ENCODE data around the gene RASL11B. TPM values are rescaled to one million over a fixed set of nuclear protein-coding genes. Genes with fewer than 3 reads are reported as not detected.

RASL11B gene
- total RNA-seq, 1 donor from 2014 or later: 2.2 TPM

GRCh38 chr4:52837716-52838558 is 24.2 kb upstream of the RASL11B start:
- H3K27ac Mint-ChIP-seq: no peak overlapping the region
- H3K4me1 Mint-ChIP-seq: no peaks in the 10 kb centered on the region
- no peaks in the 10 kb centered on the region for H3K36me3 Mint-ChIP-seq (ENCODE audit: low read depth)
- H3K27me3 Mint-ChIP-seq: peaks cover 3% of the 10 kb centered on the region
- no peak overlapping the region for H3K4me3 Mint-ChIP-seq
- intact Hi-C loops (cut with micrococcal nuclease): no loop called here
- DNase-seq: no peak
- no peaks in the 10 kb centered on the region for H3K9me3 Mint-ChIP-seq

- no peak overlapping the region for H3K4me3 Mint-ChIP-seq
- H3K27ac Mint-ChIP-seq: no peak overlapping the region
- no peaks in the 10 kb centered on the region for H3K36me3 Mint-ChIP-seq (ENCODE audit: low read depth)
- intact Hi-C loops (cut with micrococcal nuclease): no loop called here
- no peaks in the 10 kb centered on the region for H3K9me3 Mint-ChIP-seq
- peaks cover 3% of the 10 kb centered on the region for H3K27me3 Mint-ChIP-seq
- no peaks in the 10 kb centered on the region for H3K4me1 Mint-ChIP-seq
- no peak for DNase-seq
Measured at GRCh38 chr4:52838729-52839586, 23.2 kb upstream of the RASL11B start.

- Mint-ChIP-seq H3K4me3 (no peak overlapping the region), H3K27ac (no peak overlapping the region), H3K36me3 (ENCODE audit: low read depth) (no peaks in the 10 kb centered on the region), H3K27me3 (peaks cover 3% of the 10 kb centered on the region), H3K4me1 (no peaks in the 10 kb centered on the region), H3K9me3 (no peaks in the 10 kb centered on the region)
- intact Hi-C loops (cut with micrococcal nuclease): no loop called here
- no peak for DNase-seq
Measured at GRCh38 chr4:52840531-52841370, 21.4 kb upstream of the RASL11B start.

DNA sequence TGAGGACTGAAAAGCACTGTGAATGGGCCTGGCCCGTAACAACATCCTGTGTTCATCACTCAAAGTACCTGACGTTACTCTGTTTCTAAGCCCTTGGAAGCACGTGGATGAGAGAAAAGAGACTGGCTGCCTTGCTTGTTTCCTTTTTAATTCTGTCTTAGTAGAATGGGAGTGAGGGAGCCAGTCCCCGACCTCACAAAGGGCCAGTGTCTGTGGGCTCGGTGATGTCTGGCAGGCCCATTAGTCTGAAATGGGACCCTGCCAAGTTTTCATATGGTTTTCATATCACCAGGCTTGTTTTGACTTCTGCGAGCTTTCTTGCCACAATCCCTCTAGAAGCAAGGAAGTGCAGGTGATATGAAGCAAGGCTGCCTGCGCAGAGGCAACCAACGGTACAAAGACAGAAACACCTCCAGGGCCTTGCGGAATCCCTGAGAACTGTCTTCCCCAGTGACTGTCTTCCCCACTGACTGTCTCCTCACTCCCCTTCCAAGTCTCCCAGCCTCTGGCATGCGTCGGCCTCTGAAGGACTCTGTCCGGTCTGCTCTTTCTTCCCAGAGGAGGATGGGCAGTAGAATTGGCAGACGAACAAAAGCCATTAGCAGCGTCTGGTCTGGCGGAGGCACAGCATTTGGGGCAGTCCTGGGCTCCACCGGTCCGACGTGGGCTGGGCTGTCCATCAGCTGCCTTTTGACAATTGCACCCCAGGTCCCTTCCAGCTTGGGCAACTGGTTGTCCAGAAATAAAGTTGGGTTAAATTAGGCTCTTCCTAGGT is 20.2 kb upstream of the RASL11B start:
- DNase-seq: no peak
- Mint-ChIP-seq H3K4me3 (no peak overlapping the region), H3K9me3 (no peaks in the 10 kb centered on the region), H3K36me3 (ENCODE audit: low read depth) (no peaks in the 10 kb centered on the region), H3K27ac (no peak overlapping the region), H3K27me3 (peaks cover 3% of the 10 kb centered on the region), H3K4me1 (no peaks in the 10 kb centered on the region)
- intact Hi-C loops (cut with micrococcal nuclease): no loop called here

DNA sequence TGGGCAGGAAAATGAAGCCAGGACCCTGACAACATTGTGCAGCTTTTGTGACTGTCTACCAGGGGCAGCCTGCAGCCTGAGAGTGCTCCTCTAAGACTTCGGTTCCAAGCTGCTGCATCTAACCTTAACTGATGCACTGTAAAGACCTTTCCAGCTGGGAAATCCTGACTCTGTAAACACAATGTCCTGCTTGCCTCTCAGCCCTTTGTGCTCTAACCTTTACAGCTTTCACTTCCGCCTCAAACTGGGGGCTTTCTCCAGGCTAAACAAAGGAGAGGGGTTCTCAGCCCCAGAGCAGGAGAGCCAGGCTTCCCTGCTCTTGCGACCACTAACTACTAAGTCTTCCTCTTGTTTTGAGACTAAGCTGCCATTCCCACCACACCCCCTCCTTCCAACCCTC is 19.3 kb upstream of the RASL11B start:
- no peaks in the 10 kb centered on the region for H3K9me3 Mint-ChIP-seq
- H3K27me3 Mint-ChIP-seq: no peaks in the 10 kb centered on the region
- no peak overlapping the region for H3K27ac Mint-ChIP-seq
- H3K36me3 Mint-ChIP-seq (ENCODE audit: low read depth): no peaks in the 10 kb centered on the region
- no peaks in the 10 kb centered on the region for H3K4me1 Mint-ChIP-seq
- no peak overlapping the region for H3K4me3 Mint-ChIP-seq
- intact Hi-C loops (cut with micrococcal nuclease): no loop called here
- no peak for DNase-seq

DNA sequence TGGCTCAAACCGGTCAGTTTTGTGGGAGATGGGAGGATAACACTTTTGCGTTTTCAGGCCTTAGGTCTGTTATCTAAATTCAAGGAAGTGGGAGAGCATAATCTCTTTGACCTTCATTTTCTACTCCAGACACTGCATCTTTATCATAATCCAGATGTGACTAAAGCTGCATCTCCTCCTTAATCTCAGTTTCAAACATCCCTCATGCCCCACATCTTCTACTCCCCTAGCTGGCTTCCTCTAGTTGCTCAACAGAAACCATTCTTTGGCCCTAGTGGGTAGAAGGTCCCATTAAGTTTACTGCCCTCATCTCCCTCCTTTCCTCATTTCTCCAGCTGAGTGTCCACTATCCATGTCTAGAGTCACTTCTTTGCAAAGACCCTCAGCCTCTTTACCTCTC is 18.8 kb upstream of the RASL11B start:
- no peaks in the 10 kb centered on the region for H3K27me3 Mint-ChIP-seq
- DNase-seq: no peak
- intact Hi-C loops (cut with micrococcal nuclease): no loop called here
- H3K9me3 Mint-ChIP-seq: no peaks in the 10 kb centered on the region
- no peaks in the 10 kb centered on the region for H3K4me1 Mint-ChIP-seq
- H3K36me3 Mint-ChIP-seq (ENCODE audit: low read depth): no peaks in the 10 kb centered on the region
- no peak overlapping the region for H3K4me3 Mint-ChIP-seq
- no peak overlapping the region for H3K27ac Mint-ChIP-seq

DNA sequence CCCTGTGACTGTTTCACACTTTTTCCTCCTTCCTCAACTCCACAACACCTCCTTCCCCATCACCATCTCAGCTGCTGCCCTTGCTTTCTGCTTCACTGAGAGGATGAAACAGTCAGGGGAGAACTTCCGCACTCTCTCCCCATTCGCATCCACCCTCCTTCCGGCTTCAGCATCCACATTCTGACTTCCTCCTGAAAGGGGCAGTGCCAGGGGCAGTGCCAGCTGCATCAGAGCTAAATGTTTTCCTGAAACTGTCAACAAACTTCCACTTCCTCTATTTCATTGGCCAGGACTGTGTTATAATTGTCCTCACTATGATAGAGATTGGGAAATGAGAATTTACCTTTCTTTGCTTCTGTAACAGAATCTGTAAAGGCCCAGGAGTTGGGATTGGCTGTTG is 18.2 kb upstream of the RASL11B start:
- Mint-ChIP-seq H3K4me3 (no peak overlapping the region), H3K36me3 (ENCODE audit: low read depth) (no peaks in the 10 kb centered on the region), H3K9me3 (no peaks in the 10 kb centered on the region), H3K4me1 (no peaks in the 10 kb centered on the region), H3K27ac (no peak overlapping the region), H3K27me3 (no peaks in the 10 kb centered on the region)
- DNase-seq: no peak
- intact Hi-C loops (cut with micrococcal nuclease): no loop called here

DNA sequence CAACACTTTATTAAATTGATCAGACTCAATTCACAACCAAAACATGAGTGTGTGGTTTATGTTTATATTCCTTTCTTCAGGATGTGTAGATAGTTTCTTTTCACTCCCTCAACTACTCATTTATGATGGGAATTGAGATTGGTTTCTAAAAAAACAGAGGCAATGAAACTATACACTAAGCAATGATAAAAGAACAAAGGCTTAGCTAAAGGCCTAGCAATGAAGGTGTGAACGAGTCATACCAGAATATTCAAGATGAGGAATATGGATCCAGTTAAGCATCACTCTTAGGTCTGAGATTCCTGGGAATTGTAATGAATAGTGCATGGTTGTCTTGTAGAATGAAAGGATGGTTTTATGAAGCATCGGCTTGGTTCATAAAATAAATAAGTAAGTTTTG is 17.5 kb upstream of the RASL11B start:
- Mint-ChIP-seq H3K4me1 (no peaks in the 10 kb centered on the region), H3K4me3 (no peak overlapping the region), H3K27ac (no peak overlapping the region), H3K27me3 (no peaks in the 10 kb centered on the region), H3K9me3 (no peaks in the 10 kb centered on the region), H3K36me3 (ENCODE audit: low read depth) (no peaks in the 10 kb centered on the region)
- intact Hi-C loops (cut with micrococcal nuclease): no loop called here
- no peak for DNase-seq

- no peak overlapping the region for H3K27ac Mint-ChIP-seq
- no peaks in the 10 kb centered on the region for H3K4me1 Mint-ChIP-seq
- intact Hi-C loops (cut with micrococcal nuclease): no loop called here
- no peaks in the 10 kb centered on the region for H3K27me3 Mint-ChIP-seq
- H3K36me3 Mint-ChIP-seq (ENCODE audit: low read depth): no peaks in the 10 kb centered on the region
- H3K4me3 Mint-ChIP-seq: no peak overlapping the region
- no peak for DNase-seq
- H3K9me3 Mint-ChIP-seq: no peaks in the 10 kb centered on the region
Measured at GRCh38 chr4:52846502-52846901, 15.6 kb upstream of the RASL11B start.

- no peaks in the 10 kb centered on the region for H3K9me3 Mint-ChIP-seq
- DNase-seq: no peak
- no peaks in the 10 kb centered on the region for H3K4me1 Mint-ChIP-seq
- H3K27ac Mint-ChIP-seq: no peak overlapping the region
- intact Hi-C loops (cut with micrococcal nuclease): no loop called here
- H3K27me3 Mint-ChIP-seq: no peaks in the 10 kb centered on the region
- H3K36me3 Mint-ChIP-seq (ENCODE audit: low read depth): no peaks in the 10 kb centered on the region
- no peak overlapping the region for H3K4me3 Mint-ChIP-seq
Measured at GRCh38 chr4:52848254-52848653, 13.9 kb upstream of the RASL11B start.

- H3K4me1 Mint-ChIP-seq: peaks cover 4% of the 10 kb centered on the region
- DNase-seq: no peak
- no peak overlapping the region for H3K27ac Mint-ChIP-seq
- no peaks in the 10 kb centered on the region for H3K36me3 Mint-ChIP-seq (ENCODE audit: low read depth)
- no peaks in the 10 kb centered on the region for H3K9me3 Mint-ChIP-seq
- intact Hi-C loops (cut with micrococcal nuclease): no loop called here
- H3K4me3 Mint-ChIP-seq: no peak overlapping the region
- H3K27me3 Mint-ChIP-seq: no peaks in the 10 kb centered on the region
Measured at GRCh38 chr4:52850406-52851124, 11.6 kb upstream of the RASL11B start.

- intact Hi-C loops (cut with micrococcal nuclease): no loop called here
- no peaks in the 10 kb centered on the region for H3K27me3 Mint-ChIP-seq
- no peaks in the 10 kb centered on the region for H3K9me3 Mint-ChIP-seq
- H3K4me3 Mint-ChIP-seq: no peak overlapping the region
- DNase-seq: no peak
- peaks cover 8% of the 10 kb centered on the region for H3K4me1 Mint-ChIP-seq
- no peak overlapping the region for H3K27ac Mint-ChIP-seq
- H3K36me3 Mint-ChIP-seq (ENCODE audit: low read depth): no peaks in the 10 kb centered on the region
Measured at GRCh38 chr4:52852041-52852440, 10.1 kb upstream of the RASL11B start.

DNA sequence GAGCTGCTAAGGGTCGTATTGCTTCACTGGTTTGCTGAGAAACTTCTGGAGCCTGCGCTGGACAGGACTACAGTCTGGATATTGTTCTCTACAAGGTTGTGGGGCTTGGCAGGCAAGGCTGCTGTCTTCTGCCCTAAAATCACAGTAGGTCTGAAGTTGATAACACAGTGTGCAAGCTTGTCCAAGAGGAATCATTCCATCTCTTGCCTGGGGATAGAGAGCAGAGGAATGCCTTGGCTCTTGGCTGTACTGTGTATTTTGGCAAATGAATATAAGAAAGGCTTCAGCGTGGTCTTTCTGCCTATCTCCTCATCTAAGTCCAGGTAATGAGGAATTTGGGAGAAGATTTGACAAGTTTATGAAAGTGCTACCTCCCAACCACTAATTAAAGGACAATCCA is 9.4 kb upstream of the RASL11B start:
- Mint-ChIP-seq H3K36me3 (ENCODE audit: low read depth) (no peaks in the 10 kb centered on the region), H3K27me3 (no peaks in the 10 kb centered on the region), H3K4me3 (no peak overlapping the region), H3K9me3 (no peaks in the 10 kb centered on the region), H3K27ac (no peak overlapping the region), H3K4me1 (peaks cover 10% of the 10 kb centered on the region)
- no peak for DNase-seq
- intact Hi-C loops (cut with micrococcal nuclease): no loop called here

All from activated CD4-positive, alpha-beta T cell treated with anti-CD3 and anti-CD28 coated beads, Interleukin-2, amount 10 ng/mL, durations not matched to agents 24 days and 14 days (primary cell).